Mucosa of descending colon (tissue), 3 donors: ENCODE results near the gene TFCP2L1. TPM values are rescaled to one million over a fixed set of nuclear protein-coding genes. Genes with fewer than 3 reads are reported as not detected.

ENCODE experiments used
- ATAC-seq: fragments of 200-7000 bp; cut with Tn5 transposase; one replicate; pipeline ENCODE4 v1.9.1; 2020; ENCODE audit warnings: mild to moderate bottlenecking, moderate library complexity
- DNase-seq, 3 donors: peaks; one replicate each; pipeline ENCODE4 v3.0.0-alpha.2; 2020
- H3K36me3 ChIP-seq: fragments of 200-600 bp; one replicate; pipeline ENCODE4 v1.8.0; 2021; ENCODE audit warnings: low read depth, mild to moderate bottlenecking
- H3K4me1 ChIP-seq: fragments of 200-600 bp; one replicate; pipeline ENCODE4 v1.8.0; 2021; ENCODE audit warnings: low read depth, mild to moderate bottlenecking
- H3K4me3 ChIP-seq: fragments of 200-600 bp; one replicate; pipeline ENCODE4 v1.8.0; 2021; ENCODE audit warnings: mild to moderate bottlenecking
- H3K9me3 ChIP-seq: fragments of 200-600 bp; one replicate; pipeline ENCODE4 v1.8.0; 2021; ENCODE audit warnings: mild to moderate bottlenecking
- intact Hi-C, 2 donors: fragments of 100-400 bp; cut with DNase I in 1 of 2; cut with micrococcal nuclease in 1 of 2; formaldehyde crosslinking; loops; one replicate each; pipeline versions ENCODE4 v1.11.0 to v1.11.1; 2022; cut with DNase I, micrococcal nuclease
- total RNA-seq, 3 donors: library from RNA; stranded (reverse); fragmentation: NEBNext Ultra II Directional in 2 of 3; extraction: Animal tissue kit (Norgen Biotek cat#: 25700) in 2 of 3; gene quantifications; one replicate each; pipeline versions ENCODE4 v1.2.1 to v1.2.4, GENCODE V29; 2021 to 2023
- TF ChIP-seq, protein P1 (sequence below): fragments of 200-600 bp; IDR thresholded peaks from one replicate; pipeline ENCODE4 v1.8.0; 2022; ENCODE audit warnings: antibody characterized with exemption, mild to moderate bottlenecking
- donor health status: DM: no; HTN: no; CAD: no; lungs with moderate emphysema.
- donor health status: DM: no; HTN: no; CAD: no.
- donor health status: DM: no; HTN: yes; CAD: no.

Gene TFCP2L1
- total RNA-seq, 3 donors from 2014 or later: 46.9 to 111 (median 107) TPM

DNA sequence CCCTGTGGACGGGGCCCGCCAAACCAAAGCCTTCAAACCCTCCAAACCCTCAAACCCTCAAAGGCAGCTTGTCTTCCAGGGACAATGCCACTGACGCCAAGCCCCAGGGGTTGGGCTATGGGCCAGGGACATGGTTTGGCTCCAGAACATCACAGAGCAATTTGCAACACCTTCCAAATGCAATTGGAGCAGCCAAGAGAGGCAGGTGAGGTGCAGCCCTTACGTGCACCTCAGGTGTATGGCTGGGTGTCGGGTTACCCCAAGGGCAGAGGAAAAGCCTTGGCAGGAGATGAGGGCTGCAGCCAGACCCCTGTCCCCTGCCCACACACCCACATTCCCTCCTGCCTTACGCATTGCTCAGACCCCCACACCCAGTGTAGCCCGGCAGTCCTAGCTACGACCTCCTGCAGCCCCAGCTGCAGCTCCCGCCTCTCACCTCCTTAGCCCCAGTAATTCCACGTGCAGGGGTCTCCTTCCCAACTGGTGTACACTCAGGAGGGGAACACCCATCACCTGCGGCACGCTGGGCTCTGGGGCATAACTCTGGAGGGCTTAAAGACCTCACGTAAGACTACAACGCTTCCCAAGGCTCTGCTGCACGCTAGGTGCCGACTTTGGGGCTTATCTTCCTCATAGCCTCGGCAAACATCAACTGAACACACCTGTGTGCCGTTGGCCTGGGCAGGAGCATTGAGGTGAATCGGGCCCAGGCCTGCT, 88.7 kb downstream of the TFCP2L1 start:
- TF ChIP-seq, protein P1, sequence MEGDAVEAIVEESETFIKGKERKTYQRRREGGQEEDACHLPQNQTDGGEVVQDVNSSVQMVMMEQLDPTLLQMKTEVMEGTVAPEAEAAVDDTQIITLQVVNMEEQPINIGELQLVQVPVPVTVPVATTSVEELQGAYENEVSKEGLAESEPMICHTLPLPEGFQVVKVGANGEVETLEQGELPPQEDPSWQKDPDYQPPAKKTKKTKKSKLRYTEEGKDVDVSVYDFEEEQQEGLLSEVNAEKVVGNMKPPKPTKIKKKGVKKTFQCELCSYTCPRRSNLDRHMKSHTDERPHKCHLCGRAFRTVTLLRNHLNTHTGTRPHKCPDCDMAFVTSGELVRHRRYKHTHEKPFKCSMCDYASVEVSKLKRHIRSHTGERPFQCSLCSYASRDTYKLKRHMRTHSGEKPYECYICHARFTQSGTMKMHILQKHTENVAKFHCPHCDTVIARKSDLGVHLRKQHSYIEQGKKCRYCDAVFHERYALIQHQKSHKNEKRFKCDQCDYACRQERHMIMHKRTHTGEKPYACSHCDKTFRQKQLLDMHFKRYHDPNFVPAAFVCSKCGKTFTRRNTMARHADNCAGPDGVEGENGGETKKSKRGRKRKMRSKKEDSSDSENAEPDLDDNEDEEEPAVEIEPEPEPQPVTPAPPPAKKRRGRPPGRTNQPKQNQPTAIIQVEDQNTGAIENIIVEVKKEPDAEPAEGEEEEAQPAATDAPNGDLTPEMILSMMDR: no peak
- H3K36me3 ChIP-seq: no peaks in the 10 kb centered on the region
- H3K9me3 ChIP-seq: no peaks in the 10 kb centered on the region
- intact Hi-C loops: no loop called here
- no peak overlapping the region for H3K4me3 ChIP-seq
- ATAC-seq: peak; percentile 46
- peaks cover 6% of the 10 kb centered on the region for H3K4me1 ChIP-seq
- DNase-seq: no peak

DNA sequence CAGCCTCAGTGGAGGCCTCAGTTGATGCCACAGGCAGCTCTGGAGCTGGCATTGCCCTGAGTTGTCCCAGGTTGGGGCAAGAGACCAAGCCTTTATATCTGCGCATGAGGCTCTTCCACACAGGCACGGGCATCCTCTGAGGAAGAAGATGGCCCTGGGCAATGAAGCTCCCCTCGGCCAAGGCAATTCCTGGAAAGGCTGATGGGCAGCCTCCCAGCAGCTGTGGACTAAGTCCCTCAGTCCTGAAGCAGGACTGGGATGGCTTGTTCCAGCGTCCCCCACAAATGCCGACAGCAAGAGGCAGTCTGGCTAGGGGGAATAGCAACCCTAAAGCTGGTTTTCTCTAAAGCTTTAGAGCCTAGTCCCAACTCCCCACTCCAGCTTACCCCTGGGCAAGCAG, 90.0 kb downstream of the TFCP2L1 start:
- no peak for ATAC-seq
- no peaks in the 10 kb centered on the region for H3K9me3 ChIP-seq
- intact Hi-C loops: no loop called here

DNA sequence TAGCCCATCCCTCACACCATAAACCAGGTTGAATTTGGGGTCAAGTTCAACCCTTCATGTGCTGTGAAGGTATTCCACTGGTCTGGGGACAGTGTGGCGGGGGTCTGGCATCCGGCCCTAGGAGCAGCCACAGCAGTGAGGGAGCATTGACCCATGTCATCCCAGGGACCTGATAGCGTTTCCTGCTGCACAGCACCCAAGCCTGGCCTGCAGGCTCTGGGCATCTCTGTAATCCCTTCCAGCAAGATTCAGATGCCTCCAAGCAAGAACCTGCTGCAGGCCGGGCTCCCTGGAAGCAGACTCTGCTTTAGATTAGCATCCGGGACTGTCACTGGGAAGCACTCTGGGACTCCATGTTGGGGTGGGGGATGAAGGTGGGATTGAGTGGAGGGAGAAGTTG, 90.4 kb downstream of the TFCP2L1 start:
- H3K4me3 ChIP-seq: no peak overlapping the region
- peaks cover 6% of the 10 kb centered on the region for H3K4me1 ChIP-seq
- H3K36me3 ChIP-seq: no peaks in the 10 kb centered on the region
- DNase-seq (no peak), ATAC-seq (no peak)
- intact Hi-C loops: no loop called here
- TF ChIP-seq, protein P1: no peak
- no peaks in the 10 kb centered on the region for H3K9me3 ChIP-seq

More for the DNA sequence above, 90.0 kb downstream of the TFCP2L1 start:
- no peak overlapping the region for H3K4me3 ChIP-seq
- no peaks in the 10 kb centered on the region for H3K36me3 ChIP-seq
- peaks cover 6% of the 10 kb centered on the region for H3K4me1 ChIP-seq
- no peak for DNase-seq
- TF ChIP-seq, protein P1: no peak

DNA sequence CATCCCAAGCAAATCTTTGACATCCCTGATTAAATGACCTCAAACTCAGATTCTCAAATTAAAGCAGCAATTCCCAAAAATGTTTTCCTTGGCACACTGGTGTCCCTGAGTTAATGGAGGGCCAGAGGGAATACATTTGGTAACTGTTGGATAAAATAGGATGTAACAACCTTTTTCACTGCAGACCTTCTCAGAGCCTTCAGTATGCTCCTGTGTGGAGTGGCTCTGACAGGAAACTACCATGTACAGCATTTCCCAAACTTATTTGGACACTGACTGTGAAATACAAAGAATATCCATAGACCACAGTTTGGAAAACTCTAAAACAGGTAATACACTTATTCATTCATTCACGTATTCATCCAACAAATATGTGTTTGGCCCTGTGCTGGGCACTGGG, 91.8 kb downstream of the TFCP2L1 start:
- intact Hi-C loops: no loop called here
- no peak for ATAC-seq
- peaks cover 6% of the 10 kb centered on the region for H3K4me1 ChIP-seq
- H3K36me3 ChIP-seq: no peaks in the 10 kb centered on the region
- TF ChIP-seq, protein P1: no peak
- H3K9me3 ChIP-seq: no peaks in the 10 kb centered on the region
- no peak overlapping the region for H3K4me3 ChIP-seq
- DNase-seq: no peak

DNA sequence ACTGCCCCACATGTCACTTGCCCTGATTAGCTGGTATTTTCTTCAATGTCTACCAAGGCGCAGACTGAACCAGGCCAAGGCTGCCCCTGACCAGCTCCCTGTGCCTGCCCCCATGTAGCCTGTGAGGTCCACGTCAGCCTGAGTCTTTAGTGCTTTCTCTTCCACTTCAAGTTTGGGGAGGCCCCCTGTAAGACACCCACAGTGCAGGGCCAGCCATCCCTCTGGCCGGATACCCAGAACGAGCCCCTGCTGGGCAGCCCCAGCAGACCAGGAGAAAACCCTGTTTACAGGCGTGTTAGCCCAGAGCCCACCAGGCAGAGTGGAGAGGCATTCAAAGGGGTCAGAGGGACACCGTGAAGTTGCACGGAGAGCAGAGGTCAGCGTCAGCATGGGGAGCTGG, 92.4 kb downstream of the TFCP2L1 start:
- H3K4me1 ChIP-seq: peaks cover under 1% of the 10 kb centered on the region
- ATAC-seq (no peak), DNase-seq (no peak)
- H3K4me3 ChIP-seq: no peak overlapping the region
- intact Hi-C loops: no loop called here
- no peaks in the 10 kb centered on the region for H3K9me3 ChIP-seq
- no peaks in the 10 kb centered on the region for H3K36me3 ChIP-seq
- TF ChIP-seq, protein P1: no peak
